Fibroblast of skin of abdomen (primary cell): Measurements from ENCODE around the gene DNASE1.

Experiments
- DNase-seq: peaks from one replicate; pipeline ENCODE4 v3.0.0-alpha.2; 2013

DNASE1 gene

DNA sequence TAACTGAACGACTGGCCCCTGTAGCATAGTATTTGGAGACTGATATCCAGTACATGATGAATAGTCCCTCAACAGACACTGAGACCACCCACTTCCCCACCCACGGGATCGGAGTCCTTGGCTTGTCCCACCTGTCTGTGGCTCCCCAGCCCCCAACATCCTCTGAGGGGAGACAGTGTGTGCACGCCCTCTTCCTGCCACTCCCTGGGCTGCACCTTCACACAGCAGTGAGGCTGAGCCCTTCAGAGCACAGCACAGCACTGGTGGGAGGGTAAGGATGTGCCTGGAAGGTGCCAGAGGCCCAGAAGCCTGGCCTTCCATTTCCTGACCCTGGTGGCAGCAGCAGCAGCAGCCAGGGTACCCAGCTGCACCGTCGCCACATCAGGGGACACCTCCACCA lies 11.0 kb downstream of the DNASE1 start:
- DNase-seq: no peak

DNA sequence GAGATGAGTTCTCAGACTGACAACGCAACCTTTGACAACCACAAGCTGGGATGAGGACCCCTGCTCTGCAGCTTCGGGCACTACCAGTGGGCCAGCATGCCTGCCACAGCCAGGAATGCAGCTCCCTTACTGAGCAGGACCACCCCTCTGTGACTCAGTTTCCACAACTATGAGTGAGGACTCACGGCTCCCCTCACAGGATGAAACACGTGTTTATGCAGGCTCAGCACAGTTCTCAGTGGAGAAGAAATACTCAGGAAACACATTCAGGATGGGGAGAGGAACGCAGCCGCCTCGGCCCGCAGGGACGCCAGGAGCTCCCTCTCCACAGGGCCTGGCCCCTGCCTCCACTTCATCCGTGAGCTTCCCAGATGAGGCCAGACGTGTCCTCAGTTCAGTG lies 14.1 kb downstream of the DNASE1 start:
- DNase-seq: no peak

DNA sequence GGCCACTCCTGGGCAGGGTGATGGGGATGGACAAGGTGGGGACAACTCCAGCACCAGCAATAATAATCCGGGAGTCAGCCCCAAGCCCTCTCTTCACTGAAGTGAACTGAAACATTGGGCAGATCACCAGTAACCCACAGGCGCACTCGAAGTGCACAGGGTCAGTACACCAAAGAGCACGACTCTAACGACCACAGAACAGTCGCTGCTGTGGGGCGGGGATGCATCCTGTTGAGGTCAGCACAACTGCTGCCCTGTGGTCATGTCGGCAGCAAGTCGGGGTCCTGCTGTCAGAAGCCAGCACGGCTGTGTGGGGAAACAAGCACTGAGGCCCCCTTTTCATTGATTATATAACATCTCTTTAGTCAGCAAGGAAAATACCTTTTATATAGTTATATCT lies 14.6 kb downstream of the DNASE1 start:
- DNase-seq: no peak

DNA sequence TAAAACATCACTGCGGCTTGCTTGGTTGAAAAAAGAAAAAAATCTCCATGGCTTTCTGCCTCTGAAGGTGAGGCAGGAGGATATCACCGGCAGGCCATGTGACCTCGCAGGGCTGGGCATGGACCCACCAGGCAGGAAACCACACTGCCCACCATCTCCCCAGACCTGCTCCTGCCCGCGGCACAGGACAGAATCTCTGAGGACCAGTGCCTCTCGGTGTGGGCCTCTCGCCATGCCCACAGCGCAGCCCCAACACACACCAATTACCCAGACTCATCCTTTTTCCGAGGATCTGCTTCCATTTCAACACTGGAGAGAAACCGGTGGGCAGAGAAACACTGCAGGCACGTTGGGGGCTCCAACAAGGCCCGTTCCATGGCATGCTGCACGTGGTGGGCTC lies 16.2 kb downstream of the DNASE1 start:
- no peak for DNase-seq

DNA sequence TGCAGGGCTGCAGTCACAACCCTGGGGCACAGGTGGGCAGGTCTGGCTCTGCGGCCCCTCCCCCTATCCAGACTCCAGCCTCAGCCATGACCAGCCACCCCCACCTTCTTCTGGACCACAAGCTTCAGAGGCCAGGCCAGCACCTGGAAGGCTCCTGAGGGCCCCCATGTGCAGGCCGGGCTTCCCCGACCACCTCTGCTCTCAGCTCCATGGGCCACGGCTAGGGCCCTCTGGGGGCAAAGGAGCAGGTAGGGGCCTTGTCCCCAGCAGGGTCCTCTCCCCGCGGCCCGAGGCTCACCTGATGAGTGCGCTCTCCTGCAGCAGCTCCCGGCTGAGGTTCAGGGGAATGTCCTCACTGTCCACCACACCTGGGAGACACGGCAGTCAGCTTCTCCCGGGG lies 16.9 kb downstream of the DNASE1 start:
- no peak for DNase-seq

DNA sequence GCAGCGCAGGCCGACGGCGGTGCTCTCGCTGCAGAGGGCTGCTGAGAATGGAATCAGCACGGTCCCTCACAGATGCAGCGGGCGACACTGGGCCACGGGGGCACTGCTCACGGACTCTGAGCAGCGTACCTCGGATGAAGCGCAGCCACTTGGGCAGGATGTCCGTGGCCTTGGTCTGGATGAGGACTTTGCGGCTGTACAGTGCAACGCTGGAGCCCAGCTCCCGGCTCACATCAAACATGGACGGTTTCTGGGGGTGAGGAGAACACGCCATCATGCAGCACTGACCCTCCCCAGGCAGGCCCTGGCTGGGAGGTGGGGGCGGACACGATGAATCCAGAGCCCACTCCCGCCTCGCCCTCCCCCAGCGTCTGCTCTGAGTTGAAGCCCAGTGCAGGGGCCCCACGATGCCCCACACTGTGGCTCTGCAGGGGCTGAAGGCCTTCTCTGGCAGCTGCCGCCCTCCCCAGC lies 18.1 kb downstream of the DNASE1 start:
- DNase-seq: no peak

DNA sequence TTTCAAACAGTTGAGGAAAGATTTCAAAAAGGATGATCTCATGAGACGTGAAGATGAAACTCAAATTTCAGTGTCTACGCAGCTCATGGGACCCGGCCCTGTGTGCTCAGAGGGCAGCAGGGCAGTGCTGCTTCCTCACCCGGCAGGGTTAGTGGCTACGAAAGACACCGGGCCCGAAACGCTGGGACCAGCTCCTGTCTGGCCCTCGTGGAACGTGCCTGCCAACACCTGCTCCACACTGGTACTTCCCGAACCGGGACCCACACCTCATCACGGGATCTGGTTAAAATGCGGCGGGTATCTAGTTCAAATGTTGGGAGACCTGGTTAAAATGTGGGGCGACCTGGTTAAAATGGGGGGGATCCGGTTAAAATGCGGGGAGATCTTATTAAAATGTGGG lies 18.7 kb downstream of the DNASE1 start:
- DNase-seq: no peak

DNA sequence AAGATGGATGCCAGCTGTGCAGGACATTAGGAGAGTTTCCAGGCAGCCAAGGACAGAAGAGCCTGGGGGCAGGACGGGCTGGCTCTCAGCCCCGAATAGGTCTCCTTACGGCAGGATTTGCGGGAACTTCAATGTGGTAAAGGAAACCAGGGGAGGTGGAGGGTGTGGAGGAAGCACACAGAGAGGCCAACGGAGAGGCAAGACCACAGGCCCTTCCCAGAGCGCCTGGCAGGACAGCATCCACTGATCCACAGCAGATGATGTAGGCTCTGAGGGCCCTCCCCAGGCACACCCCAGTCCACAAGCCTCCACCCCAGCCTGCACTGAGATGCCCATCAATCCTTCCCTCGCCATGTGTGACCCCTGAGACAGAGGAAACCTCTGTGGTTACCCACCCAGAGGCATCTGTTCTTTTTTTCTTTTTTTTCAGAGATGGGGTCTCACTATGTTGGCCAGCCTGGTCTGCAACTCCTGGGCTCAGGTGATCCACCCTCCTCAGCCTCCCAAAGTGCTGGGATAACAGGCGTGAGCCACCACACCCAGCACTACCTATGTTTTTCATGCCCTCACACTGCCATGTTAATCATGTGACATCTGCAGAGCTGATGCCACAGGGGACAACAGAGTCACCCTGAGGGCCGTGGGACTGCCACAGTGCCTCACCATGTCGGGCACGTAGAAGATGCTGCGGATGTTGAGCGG lies 19.3 kb downstream of the DNASE1 start:
- DNase-seq: no peak

DNA sequence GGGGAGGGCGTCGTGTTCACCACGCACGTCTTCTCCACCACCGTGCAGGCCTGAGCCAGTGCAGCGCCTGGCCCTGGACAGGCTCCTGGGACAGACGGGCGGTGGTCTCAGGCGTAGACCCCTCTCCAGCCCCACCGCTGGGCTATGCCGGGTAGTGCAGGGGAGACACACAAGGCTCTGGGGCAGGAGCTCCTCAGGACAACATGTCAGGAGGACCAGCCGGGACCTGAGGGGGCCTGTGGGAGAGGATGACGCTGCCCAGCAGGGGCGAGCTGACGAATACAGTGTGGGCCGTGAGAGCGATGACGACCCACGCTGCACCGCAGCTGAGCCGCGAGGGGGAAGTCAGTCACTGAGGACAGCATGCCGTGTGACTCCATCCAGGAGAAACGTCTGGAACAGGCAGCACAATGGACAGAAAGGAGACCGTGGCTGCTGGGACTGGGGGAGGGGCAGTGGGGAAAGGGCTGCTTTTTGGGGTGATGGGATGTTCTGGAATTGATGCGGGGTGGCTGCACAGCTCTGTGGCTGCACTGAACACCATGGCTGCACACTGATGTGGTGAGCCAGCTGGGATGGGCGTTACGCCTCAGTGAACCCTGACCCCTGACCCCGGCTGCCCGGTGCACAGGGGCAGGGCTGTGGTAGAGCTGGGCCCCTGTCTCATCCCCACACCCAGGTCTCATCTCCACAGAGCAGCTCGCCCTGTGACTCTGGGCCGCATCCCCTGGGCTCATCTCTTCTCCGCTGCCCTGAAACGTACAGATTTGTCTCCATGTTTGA lies 20.2 kb downstream of the DNASE1 start:
- DNase-seq: no peak

DNA sequence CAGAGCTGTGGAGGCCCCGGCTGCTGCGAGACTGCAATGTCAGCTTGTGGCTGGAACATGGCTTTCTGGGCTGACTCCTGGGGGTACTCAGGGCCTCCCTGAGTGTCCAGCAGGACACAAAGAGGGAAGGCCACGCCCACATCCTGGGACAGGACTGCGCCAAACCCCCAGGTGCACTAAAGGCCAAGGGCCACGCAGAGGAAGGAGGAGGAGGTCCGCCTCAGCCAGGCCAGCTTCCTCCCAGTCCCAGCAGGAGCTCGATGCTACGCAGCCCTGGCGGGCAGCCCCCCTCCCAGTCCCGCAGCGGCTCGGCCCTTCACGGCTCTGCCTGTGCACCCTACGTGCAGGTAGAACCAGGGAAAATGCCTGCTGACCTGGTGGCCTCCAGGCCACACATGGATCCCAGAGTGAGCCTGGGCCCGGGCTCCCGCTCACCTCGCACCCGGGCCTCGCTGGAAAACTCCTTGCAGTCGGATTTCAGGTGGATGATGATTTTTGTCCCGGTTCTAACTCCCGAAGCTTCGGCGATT lies 21.2 kb downstream of the DNASE1 start:
- DNase-seq: no peak

DNA sequence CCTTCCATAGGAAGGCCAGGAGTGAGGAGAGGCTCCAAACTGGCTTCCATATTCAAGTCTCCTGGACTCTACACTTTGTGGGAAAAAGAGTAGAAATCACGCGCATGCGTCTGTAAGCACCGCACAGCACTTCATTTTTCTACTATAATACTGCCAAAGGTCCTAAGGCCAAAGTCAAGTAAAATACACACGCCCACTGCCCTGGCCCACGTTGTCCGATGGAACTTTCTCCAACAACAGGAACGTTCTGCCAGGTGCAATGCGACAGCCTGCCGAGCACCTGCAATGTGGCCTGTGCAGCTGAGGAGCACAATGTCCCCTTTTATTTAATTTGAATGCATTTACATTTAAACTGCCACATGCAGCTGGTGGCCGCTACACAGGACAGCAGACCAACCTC lies 23.5 kb downstream of the DNASE1 start:
- no peak for DNase-seq

DNA sequence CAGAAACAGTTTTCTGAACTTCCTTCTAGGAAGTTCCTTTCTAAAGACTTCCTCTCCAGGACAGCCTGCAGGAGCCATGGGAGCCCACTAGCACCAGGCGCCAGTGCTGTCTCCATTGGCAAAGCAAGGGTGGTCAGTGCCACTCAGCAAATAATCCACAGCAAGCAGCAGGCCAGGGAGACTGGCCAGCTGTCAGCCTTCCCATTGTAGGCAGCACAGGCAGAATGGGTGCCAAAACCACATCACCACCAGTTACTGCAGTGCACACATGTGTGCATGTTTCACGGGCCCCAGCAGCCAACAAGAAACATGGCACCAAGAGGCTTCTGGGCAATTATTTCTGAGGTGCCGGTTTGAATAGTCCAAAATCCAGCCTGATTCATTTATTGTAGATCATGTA lies 26.7 kb downstream of the DNASE1 start:
- no peak for DNase-seq

DNA sequence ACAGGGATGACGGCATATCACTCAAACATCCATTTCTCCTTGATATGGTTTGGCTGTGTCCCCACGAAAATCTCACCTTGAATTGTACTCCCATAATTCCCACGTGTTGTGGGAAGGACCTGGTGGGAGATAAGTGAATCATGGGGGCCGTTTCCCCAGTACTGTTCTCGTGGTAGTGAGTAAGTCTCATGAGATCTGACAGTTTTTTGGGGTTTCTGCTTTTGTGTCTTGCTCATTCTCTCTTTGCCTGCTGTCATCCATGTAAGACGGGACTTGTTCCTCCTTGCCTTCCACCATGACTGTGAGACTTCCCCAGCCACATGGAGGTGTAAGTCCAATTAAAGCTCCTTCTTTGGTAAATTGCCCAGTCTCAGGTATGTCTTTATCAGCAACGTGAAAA lies 32.5 kb downstream of the DNASE1 start:
- DNase-seq: no peak

DNA sequence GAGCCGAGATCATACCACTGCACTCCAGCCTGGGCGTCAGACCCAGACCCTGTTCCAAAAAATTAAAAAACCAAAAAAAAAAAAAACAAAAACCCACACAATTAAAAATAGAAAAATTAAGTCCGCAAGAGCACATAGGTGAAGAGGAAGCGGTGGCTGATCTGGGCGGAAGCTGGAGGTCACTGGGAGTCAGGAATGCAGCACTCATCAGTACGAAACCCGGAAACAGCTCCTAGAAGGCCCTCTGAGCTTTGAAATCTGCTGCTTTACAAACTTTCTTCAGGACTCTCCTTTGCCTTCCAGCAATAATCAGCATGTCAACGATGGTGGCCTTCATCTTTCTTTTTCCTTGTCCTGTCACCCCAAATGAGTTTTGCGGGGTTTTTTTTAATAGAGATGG lies 33.3 kb downstream of the DNASE1 start:
- DNase-seq: no peak

DNA sequence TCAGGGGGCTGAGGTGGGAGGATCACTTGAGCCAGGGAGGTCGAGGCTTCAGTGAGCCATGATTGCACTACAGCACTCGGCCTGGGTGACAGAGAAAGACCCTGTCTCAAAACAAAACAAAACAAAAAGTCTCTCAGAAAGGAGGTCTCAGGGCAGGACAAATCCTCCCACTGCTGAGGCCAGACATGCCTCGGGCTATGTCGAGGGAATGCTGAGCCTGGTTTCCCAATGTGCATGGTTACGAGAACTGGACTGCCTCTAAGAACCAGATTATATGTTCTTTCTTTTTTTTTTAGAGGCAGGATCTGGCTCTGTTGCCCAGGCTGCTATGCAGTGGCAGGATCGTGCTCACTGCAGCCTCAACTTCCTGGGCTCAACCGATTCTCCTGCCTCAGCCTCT lies 35.2 kb downstream of the DNASE1 start:
- no peak for DNase-seq

DNA sequence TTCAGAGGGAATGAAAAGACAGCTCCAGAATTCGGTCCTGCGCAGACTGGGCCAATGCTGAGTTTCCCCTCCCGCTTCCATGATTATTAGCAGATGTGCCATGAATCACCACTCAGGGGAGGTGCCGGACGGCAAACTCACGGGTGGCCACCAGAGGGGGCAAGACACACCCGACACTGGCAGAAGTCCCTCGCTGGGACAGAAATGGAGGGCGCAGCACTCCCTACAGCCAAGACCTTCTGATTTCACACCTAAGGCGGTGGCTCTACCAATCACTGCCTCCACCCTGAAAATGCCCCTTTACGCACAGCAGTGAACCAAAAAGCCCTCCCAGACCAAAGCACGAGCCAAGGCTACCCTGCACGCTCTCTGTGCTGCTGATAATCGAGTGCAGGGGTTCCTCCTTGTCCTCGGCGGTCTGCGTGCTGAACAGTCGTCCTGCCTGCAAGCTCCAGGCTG lies 36.0 kb downstream of the DNASE1 start:
- DNase-seq: peak; percentile 95

DNA sequence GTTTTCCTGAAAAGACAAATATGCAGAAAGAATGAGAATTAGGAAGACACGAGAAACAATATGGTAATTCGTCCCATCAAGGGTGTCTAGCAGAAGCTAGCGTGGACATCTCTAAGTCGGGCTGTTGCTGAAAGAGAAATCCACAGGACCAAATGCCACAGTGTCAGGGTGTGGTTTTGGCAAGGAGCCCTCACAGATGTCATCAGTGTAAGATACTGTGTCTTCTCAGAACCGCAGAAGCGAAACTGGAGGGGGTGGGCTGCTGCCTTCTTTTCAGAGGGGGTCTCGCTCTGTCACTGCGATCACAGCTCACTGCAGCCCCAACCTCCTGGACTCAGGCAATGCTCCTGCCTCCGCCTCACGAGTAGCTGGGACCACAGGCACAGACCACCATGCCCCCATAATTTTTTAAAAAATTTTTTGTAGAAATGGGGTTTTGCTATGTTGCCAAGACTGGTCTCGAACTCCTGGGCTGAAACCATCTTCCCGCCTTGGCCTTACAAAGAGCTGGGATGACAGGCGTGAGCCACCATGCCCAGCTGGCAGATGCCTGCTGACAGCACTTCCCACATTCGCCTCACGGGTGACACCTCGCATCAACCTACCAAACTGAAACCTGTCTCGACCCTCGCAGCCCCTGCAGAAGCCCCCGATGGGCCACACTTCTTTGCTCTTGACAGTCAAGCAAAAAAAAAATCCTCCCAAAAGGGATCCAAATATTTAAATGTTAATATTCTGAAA lies 36.7 kb downstream of the DNASE1 start:
- DNase-seq: peak; percentile 50

DNA sequence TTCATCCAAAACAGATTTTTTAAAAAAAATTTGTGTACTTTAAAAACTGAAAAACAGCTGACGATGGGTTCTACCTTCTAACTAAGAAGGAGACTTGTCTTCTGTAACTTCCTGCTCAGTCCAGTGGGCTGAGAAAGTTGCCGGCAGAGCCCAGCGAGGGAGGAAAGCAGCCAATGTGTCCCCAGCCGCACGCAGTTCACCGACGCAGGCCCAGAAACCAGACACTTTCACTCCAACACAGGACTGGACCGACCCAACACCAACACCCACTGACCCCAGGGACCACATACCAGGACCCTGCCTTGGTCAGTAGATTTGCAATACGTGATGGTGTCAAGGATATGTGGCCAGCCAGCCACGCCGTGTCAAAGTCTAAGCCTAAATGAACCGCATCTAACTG lies 37.3 kb downstream of the DNASE1 start:
- DNase-seq: no peak

DNA sequence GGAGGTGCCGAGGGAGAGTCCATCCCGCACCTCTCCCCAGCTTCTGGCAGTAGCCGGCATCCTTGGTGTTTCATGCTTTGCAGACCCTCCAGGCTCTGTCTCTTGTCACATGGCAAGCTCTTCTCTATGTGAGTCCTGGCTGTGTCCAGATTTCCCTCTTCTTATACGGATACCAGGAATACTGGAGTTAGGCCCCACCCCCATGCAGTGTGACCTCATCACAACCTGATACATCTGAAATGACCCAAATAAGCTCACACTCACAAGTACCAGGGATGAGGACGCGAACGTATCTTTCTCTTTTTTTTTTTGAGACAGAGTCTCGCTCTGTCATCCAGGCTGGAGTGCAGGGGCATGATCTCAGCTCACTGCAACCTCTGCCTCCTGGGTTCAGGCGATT lies 39.6 kb downstream of the DNASE1 start:
- no peak for DNase-seq

DNA sequence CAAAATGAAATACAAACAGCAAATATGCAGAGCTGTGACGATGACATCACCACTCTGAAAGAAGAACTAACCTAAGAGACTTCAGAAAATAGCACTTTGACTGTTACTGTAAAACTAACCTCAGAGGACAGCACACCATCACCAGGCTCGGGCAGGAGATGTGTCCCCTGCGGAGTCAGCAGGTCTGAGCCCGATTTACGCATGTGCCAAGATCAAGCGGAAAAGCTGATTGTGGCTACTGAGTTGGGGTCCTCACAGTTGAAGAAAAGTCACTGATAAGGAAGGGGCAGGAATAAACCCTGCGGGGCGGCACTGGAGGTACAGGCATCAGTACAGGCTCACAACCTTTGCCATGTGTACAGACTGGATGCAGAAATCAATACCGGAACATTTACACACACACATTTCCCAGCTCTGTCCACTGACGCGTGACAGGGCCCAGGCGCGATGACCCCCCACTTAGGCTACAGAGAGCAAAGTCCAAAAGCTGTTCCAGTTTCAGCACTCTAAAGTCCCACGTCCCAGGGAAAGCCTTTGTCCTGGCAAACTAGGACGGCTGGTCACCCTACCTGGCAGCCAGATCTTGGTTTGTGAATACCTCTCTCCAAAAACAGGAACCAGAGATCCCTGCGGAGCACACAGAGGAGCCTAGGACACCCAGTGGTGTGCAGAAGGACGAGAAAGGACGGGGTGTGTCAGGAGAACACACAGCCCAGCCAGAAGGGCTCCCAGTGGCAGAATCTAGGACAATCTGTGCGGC lies 41.3 kb downstream of the DNASE1 start:
- no peak for DNase-seq

DNA sequence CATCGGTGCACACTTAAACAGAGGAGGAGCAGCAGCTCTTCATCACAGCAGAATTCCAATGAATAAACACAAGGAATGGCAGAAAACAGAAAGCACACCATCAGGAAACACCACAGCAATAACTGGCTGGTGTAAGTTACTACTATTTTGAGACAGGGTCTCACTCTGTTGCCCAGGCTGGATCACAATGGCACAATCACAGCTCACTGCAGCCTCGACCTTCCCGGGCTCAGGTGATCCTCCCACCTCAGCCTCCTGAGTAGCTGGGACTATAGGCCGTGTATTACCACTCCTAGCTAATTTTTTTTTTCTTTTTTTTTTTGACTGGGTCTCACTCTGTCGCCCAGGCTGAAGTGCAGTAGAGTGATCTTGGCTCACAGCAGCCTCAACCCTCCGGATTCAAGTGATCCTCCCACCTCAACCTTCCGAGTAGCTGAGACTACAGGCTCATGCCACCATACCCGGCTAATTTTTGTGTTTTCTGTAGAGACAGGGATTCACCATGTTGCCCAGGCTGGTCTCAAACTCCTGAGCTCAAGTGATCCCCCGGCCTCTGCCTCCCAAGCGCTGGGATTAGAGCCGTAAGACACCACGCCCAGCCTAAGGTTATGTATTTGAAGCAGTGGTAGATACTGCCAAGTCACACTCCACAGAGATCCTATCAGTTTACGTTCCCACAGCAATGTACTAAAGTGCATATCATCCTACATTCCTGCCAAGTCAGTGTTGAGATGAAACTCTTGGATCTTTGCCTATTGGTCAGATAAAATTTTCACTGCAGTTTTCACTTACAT lies 42.1 kb downstream of the DNASE1 start:
- DNase-seq: peak; percentile 71

DNA sequence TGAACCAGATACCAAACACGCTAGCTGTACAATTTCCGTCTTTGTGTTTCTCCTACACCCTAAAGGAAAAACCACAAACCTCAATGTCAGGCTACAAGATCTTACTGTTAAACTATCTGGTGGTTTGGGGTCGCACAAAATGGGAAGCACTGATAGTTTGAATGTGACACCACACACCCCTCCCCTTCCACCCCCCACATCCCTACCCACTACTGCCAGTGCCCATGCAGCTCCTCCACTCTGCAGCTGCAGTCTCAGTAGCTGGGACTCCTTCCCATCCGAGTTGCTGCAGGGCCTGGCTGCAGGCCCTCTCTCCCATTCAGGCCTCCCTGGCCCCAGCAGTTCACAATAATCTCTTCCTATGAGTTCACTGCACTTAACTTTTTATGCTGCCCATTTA lies 44.5 kb downstream of the DNASE1 start:
- no peak for DNase-seq
